UCSD-AML1 (cell line): ENCODE measurements around the gene DIMT1.

Experiments used
- DNase-seq: peaks from one replicate; lab custom pipeline; 2025; ENCODE audit not compliant: unreplicated experiment; lab: John Stamatoyannopoulos, UW

DIMT1 gene

GRCh38 chr5:62403411-62404250 is at the start of gene DIMT1:
TSS of gene DIMT1 (minus strand) at chr5:62403905. CDS start at chr5:62403772, 133 bp downstream.
- DNase-seq = peak; percentile 95

DNA sequence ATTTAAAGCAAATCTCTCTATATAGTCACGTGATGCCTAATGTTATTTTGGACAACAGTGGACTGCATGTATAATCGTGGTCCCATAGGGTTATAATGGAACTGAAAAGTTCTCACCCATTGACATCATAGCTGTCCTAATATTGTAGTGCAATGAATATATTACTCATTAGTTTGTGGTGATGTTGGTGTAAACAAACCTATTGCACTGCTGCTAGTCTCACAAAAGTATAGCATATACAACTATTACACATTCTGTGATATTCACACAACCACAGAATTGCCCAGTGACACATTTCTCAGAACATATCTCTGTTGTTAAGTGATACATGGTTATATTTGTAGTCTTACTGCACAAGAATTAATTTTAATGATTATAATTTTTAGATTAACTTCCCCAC is 46.6 kb upstream of the DIMT1 start:
- DNase-seq = no peak

GRCh38 chr5:62448528-62448927 is 44.8 kb upstream of the DIMT1 start:
- DNase-seq = no peak

GRCh38 chr5:62432621-62433064 is 28.9 kb upstream of the DIMT1 start:
- DNase-seq = no peak

DNA sequence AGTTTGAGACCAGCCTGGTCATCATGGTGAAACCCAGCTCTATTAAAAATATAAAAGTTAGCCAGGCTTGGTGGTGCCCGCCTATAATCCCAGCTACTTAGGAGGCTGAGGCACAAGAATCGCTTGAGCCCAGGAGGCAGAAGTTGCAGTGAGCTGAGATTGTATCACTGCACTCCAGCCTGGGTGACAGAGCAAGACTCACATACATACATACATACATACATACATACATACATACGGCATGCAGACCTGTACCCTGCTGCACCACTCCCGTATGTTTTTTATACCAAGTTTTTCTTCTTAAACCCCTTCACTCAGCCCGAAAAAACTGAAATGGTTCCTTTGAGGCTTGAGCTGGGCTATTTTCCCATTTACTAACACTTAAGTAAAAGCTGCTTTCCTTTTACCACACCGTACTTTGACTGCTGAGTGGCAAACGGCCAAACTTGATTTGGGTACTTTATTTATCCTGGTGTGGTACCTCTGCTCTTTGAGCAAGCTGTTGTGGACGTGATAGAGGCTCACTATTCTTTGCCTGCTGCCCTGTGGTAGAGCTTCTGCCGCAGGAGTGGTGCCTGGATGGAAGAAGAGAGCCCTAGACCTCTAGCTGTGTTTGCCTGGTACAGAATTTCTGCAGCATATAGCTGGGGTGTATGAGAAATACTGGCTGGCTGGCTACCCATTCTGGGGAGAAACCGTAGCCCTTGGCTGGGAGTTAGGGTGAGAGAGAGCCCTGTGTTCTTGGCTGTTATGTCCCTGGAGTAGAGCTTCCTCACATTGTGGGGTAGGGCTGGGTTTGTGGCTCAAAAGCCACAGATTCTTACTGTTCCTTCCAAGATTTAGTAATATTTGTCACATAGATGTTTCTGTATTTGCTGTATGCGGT is 28.3 kb upstream of the DIMT1 start:
- DNase-seq = no peak

- DNase-seq = no peak
These were observed 21.1 kb upstream of the DIMT1 start for GRCh38 chr5:62424763-62425162.

DNA sequence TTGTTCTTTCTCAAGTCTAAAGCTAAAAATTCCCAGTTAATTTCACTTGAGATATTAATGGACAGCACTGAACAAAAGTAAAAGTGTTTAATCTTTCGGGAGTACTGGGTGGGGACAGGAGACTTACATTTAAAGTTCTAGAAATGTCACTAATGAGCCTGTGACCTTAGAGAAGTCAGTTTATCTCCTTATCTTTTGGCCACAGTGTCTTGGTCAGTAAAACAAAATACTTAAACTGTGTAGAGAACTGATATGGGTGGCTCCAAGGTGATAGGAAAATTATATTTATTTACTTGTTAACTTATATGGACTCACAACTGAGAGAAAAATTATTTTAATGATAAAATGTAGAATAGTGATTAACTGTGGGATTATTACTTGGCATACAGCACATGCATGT is 17.7 kb upstream of the DIMT1 start:
- DNase-seq = no peak

DNA sequence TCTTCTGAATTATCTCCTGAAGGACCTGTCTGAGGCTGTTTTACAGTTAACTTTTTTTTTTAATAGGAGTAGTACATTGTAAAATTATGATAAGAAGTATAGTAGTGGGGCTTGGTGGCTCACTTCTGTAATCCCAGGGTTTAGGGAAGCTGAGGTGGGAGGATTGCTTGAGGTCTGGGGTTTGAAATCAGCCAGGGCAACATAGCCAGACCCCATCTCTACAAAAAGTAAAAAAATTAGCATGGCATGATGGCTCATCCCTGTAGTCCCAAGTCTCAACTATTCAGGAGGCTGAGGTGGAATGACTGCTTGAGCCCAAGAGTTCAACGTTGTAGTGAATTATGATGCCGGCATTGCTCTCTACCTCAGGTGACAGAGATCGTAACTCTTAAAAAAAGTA is 15.9 kb upstream of the DIMT1 start:
- no peak for DNase-seq

DNA sequence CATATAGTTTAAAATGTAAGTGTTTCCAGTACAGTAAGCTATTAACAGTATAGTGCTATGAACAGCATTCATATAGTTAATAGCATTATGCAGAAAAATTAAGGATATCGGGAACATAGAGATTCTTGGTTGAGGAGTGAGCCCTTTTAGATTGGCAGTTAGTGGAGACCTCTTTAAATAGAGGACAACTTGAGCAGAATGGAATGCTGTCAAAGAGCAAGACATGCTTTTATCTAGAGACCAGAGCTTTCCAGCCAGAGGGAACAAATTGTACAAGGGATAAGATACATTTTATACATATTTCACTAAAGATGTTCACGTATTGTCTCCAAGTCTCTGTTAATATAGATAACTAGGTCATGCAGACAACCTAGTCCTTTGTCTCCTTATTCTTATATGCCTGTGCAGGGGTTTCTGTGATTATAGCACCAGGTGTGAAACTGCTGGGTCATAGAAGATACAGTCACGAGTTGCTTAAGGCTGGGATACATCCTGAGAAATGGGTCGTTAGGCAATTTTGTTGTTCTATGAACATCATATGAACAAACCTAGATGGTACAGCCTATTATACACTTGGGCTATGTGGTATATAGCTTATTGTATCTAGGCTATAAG is 14.9 kb upstream of the DIMT1 start:
- no peak for DNase-seq

DNA sequence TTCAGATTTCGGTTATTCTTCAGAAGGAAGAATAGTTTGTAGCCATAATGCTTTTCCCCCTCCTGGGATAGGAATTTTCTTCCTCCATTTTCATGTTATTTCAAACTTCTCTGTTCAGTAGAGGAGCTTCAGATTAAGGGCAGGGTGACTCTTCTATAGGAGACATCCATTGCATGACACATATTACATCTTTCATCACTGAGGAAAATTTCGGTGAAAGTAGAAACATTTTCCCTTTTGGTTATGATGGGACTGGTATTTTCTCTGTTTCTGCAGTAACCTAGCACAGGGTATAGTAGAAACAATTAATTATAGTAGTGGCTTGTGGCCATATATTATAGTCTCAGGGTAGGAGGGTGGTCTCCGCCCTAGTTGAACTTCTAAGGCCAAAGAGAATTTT is 10.0 kb upstream of the DIMT1 start:
- no peak for DNase-seq

- peak; percentile 99 for DNase-seq
These were observed 9.0 kb upstream of the DIMT1 start, which contains the start of gene IPO11 for GRCh38 chr5:62412549-62413329. TSS of gene IPO11 (plus strand) at chr5:62412763. CDS start at chr5:62437280, 24,517 bp downstream.

- no peak for DNase-seq
These were observed 8.3 kb downstream of the DIMT1 start for GRCh38 chr5:62395210-62395950.

DNA sequence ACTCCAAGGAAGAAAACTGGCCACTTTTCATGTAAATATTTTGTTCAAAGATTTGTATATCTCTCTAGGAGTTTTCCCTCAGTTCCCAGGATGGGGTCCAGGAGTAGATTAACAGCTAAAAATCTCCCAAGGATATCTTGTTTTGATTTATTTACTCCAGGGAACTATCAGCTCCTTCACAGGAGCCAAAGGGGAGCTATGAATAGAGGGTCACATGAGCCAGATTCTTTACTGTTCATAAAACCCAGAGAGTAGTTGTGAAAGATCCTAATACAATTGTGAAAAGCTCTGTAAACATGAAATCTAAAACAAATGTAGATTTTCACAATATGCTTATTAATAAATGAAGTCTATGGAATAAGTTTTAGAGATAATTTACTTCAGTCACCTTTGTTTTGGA is 16.9 kb downstream of the DIMT1 start:
- DNase-seq = no peak

- DNase-seq = no peak
These were observed 17.8 kb downstream of the DIMT1 start for GRCh38 chr5:62385816-62386400.

GRCh38 chr5:62385131-62385530 is 18.6 kb downstream of the DIMT1 start:
- no peak for DNase-seq

- DNase-seq = no peak
These were observed 27.6 kb downstream of the DIMT1 start for GRCh38 chr5:62376064-62376463.

GRCh38 chr5:62375627-62376026 is 28.1 kb downstream of the DIMT1 start:
- no peak for DNase-seq

DNA sequence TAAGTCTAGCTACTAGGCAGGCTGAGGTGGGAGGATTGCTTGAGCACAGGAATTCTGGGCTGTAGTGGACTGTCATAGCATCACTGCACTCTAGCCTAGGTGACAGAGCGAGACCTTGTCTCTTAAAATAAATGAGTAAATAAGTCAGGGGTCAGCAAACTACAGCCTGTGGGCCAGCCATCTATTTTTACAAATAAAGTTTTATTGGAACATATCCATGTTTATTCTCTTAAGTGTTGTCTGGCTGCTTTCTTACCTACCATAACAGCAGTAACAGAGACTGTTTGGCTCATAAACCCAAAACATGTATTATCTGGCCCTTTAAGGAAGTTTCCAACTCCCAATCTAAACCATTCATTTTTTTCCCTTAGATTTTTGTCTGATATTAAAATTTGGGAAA is 29.6 kb downstream of the DIMT1 start:
- DNase-seq = no peak

- DNase-seq = no peak
These were observed 30.3 kb downstream of the DIMT1 start for GRCh38 chr5:62373382-62373781.

DNA sequence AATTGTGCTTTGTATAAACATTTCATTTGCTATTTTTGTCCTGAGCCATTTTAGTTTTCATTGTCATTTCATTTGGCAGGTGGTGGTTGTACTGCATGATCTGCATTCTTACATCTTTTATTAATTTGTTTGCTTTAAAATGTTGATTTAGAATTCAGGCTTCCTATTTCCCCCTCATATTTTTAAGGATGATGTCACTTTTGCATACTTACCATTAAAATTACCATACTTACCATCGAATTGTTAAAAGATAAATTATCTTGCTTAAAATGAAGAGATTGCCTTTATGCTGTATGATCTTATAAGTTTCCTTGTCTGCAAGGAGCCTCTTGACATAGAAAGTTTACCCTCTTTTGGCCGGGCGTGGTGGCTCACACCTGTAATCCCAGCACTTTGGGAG is 31.1 kb downstream of the DIMT1 start:
- no peak for DNase-seq
